ENCODE results near the gene ABCA13. TPM values are rescaled to one million over a fixed set of nuclear protein-coding genes. Genes with fewer than 3 reads are reported as not detected.
A peak's percentile ranks its signal among the peaks of the same experiment; 100 is the strongest.

The ABCA13 gene, protein sequence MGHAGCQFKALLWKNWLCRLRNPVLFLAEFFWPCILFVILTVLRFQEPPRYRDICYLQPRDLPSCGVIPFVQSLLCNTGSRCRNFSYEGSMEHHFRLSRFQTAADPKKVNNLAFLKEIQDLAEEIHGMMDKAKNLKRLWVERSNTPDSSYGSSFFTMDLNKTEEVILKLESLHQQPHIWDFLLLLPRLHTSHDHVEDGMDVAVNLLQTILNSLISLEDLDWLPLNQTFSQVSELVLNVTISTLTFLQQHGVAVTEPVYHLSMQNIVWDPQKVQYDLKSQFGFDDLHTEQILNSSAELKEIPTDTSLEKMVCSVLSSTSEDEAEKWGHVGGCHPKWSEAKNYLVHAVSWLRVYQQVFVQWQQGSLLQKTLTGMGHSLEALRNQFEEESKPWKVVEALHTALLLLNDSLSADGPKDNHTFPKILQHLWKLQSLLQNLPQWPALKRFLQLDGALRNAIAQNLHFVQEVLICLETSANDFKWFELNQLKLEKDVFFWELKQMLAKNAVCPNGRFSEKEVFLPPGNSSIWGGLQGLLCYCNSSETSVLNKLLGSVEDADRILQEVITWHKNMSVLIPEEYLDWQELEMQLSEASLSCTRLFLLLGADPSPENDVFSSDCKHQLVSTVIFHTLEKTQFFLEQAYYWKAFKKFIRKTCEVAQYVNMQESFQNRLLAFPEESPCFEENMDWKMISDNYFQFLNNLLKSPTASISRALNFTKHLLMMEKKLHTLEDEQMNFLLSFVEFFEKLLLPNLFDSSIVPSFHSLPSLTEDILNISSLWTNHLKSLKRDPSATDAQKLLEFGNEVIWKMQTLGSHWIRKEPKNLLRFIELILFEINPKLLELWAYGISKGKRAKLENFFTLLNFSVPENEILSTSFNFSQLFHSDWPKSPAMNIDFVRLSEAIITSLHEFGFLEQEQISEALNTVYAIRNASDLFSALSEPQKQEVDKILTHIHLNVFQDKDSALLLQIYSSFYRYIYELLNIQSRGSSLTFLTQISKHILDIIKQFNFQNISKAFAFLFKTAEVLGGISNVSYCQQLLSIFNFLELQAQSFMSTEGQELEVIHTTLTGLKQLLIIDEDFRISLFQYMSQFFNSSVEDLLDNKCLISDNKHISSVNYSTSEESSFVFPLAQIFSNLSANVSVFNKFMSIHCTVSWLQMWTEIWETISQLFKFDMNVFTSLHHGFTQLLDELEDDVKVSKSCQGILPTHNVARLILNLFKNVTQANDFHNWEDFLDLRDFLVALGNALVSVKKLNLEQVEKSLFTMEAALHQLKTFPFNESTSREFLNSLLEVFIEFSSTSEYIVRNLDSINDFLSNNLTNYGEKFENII (N-terminal part only)
- polyA plus RNA-seq (2013, experiment 1 of 2): 0.01 TPM
- polyA plus RNA-seq (2013, experiment 2 of 2): not detected

DNA sequence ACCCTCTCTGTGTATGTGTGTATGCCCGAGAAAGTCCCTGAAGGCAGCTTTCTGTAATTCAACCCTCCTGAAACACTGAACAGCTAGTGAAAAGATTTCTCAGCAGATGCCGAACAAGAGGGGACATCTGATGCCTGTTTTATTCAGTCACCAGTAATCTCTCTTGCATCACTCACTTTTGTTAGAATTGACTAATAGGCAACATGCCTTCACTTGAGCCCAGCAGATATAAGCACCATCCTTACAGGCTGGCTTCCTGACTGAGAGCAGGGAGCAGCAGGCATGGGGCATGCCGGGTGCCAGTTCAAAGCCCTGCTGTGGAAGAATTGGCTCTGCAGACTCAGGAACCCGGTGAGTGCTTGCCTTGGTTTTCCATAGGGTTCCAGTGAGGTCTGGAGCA lies at the start of gene ABCA13:
Gene ABCA13, plus strand, starts transcription at position 257 of the 400 bp plus-strand sequence. Its CDS starts 26 bp downstream, at position 283.
- Histone ChIP-seq H2AFZ (ENCODE audit: low read depth, low read length) (no peak within 1 kb of the TSS), H4K8ac (ENCODE audit: low read length) (no peak within 1 kb of the TSS), H3K9me3 (ENCODE audit: control insufficient read depth, low read length) (peaks cover 5% of the 10 kb centered on the region), H3K4me3 (ENCODE audit: insufficient read depth in 1 of 2, low read depth in 1 of 2, low read length in 2 of 2) (no peak within 1 kb of the TSS), H3K23ac (ENCODE audit: low read length in 2 of 2) (no peak within 1 kb of the TSS), H3K18ac (ENCODE audit: low read depth in 1 of 2, low read length in 2 of 2) (no peak within 1 kb of the TSS), H2AK5ac (ENCODE audit: low read length, severe bottlenecking) (no peak within 1 kb of the TSS), H3K79me1 (replicated peaks; ENCODE audit: low read length, poor library complexity, severe bottlenecking) (no peaks in the 10 kb centered on the region), H2BK120ac (ENCODE audit: low read depth, low read length) (no peak within 1 kb of the TSS), H3K4me2 (ENCODE audit: low read length, poor library complexity, severe bottlenecking) (no peak within 1 kb of the TSS), H3K27me3 (ENCODE audit: control insufficient read depth in 1 of 2, insufficient read depth in 1 of 2, low read length in 2 of 2) (no peaks in the 10 kb centered on the region), H3K36me3 (ENCODE audit: control insufficient read depth in 1 of 2, insufficient read depth in 2 of 2, low read depth in 1 of 2, low read length in 2 of 2) (no peaks in the 10 kb centered on the region), H3K27ac (ENCODE audit: low read length, poor library complexity, severe bottlenecking) (no peak within 1 kb of the TSS), H2BK15ac (ENCODE audit: low read depth, poor library complexity, severe bottlenecking) (no peak within 1 kb of the TSS), H3K14ac (ENCODE audit: low read length in 2 of 2) (no peak within 1 kb of the TSS), H3K4me1 (ENCODE audit: control insufficient read depth, insufficient read depth, low read depth, low read length) (peaks cover 1% of the 10 kb centered on the region), H2BK5ac (ENCODE audit: low read depth, low read length, poor library complexity, severe bottlenecking) (no peak within 1 kb of the TSS), H2BK12ac (ENCODE audit: low read length in 2 of 2) (no peak within 1 kb of the TSS), H3K4ac (ENCODE audit: low read depth in 1 of 2, low read length in 2 of 2) (no peak within 1 kb of the TSS), H3K9ac (ENCODE audit: low read length) (no peak within 1 kb of the TSS), H4K91ac (ENCODE audit: low read length) (no peak within 1 kb of the TSS)
- DNase-seq: no peak
- 88% methylated on average over 4 of the region's 4 CpGs for WGBS

DNA sequence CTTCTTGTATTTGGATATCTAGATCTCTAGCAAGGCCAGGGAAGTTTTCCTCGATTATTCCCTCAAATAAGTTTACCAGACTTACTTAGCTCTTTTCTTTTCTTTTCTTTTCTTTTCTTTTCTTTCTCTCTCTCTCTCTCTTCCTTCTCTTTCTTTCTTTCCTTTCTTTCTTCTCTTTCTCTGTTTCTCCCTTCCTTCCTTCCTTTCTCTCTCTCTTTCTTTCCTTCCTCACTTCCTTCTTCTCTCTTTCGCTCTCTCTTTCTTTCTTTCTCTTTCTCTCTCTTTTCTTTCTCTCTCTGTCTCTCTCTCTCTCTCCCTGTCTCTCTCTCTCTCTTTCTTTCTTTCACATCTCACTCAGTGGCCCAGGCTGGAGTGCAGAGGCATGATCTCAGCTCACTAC lies 45.2 kb upstream of the ABCA13 start:
- H3K18ac ChIP-seq (ENCODE audit: low read depth in 1 of 2, low read length in 2 of 2): no peak overlapping the region
- no peak overlapping the region for H2BK12ac ChIP-seq (ENCODE audit: low read length in 2 of 2)
- no peak overlapping the region for H3K4ac ChIP-seq (ENCODE audit: low read depth in 1 of 2, low read length in 2 of 2)
- H3K9ac ChIP-seq (ENCODE audit: low read length): no peak overlapping the region
- no peak overlapping the region for H3K27ac ChIP-seq (ENCODE audit: low read length, poor library complexity, severe bottlenecking)
- 86% methylated on average over 2 of the region's 2 CpGs for WGBS
- H2BK5ac ChIP-seq (ENCODE audit: low read depth, low read length, poor library complexity, severe bottlenecking): no peak overlapping the region
- no peak overlapping the region for H2AK5ac ChIP-seq (ENCODE audit: low read length, severe bottlenecking)
- peaks cover 4% of the 10 kb centered on the region for H3K9me3 ChIP-seq (ENCODE audit: control insufficient read depth, low read length)
- no peaks in the 10 kb centered on the region for H3K4me1 ChIP-seq (ENCODE audit: control insufficient read depth, insufficient read depth, low read depth, low read length)
- no peak overlapping the region for H4K91ac ChIP-seq (ENCODE audit: low read length)
- H2AFZ ChIP-seq (ENCODE audit: low read depth, low read length): no peak overlapping the region
- H3K4me3 ChIP-seq (ENCODE audit: insufficient read depth in 1 of 2, low read depth in 1 of 2, low read length in 2 of 2): no peak overlapping the region
- no peaks in the 10 kb centered on the region for H3K79me1 ChIP-seq (replicated peaks; ENCODE audit: low read length, poor library complexity, severe bottlenecking)
- H3K4me2 ChIP-seq (ENCODE audit: low read length, poor library complexity, severe bottlenecking): no peak overlapping the region
- no peak overlapping the region for H3K14ac ChIP-seq (ENCODE audit: low read length in 2 of 2)
- peaks cover 0 to 2% of the 10 kb centered on the region in 2 experiments for H3K27me3 ChIP-seq (ENCODE audit: control insufficient read depth in 1 of 2, insufficient read depth in 1 of 2, low read length in 2 of 2)
- H4K8ac ChIP-seq (ENCODE audit: low read length): no peak overlapping the region
- no peaks in the 10 kb centered on the region for H3K36me3 ChIP-seq (ENCODE audit: control insufficient read depth in 1 of 2, insufficient read depth in 2 of 2, low read depth in 1 of 2, low read length in 2 of 2)
- H2BK15ac ChIP-seq (ENCODE audit: low read depth, poor library complexity, severe bottlenecking): no peak overlapping the region
- no peak overlapping the region for H2BK120ac ChIP-seq (ENCODE audit: low read depth, low read length)
- no peak overlapping the region for H3K23ac ChIP-seq (ENCODE audit: low read length in 2 of 2)
- no peak for DNase-seq

DNA sequence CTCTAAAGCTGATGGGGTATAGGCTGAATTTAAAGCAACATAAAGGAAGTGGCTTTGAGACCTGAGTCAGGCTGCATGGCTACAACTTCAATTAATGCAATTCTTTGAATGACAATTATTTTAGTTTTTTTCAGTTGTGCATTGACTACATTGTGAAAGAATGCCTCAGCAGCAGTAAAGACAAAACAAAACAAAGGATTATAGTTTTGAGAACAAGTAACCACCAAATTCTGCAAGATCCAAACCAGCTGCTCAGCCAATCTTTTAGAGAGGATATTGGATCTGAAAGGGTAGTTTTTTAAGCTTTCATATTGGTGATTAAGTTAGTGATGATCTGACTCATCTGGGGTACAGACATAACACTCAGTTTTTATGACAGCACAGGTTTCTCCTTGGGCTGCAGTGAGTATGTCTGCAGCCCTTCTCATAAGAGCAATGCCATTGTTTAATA lies 40.6 kb upstream of the ABCA13 start:
- H2AFZ ChIP-seq (ENCODE audit: low read depth, low read length): no peak overlapping the region
- H3K4me1 ChIP-seq (ENCODE audit: control insufficient read depth, insufficient read depth, low read depth, low read length): no peaks in the 10 kb centered on the region
- H2BK5ac ChIP-seq (ENCODE audit: low read depth, low read length, poor library complexity, severe bottlenecking): no peak overlapping the region
- no peaks in the 10 kb centered on the region for H3K79me1 ChIP-seq (replicated peaks; ENCODE audit: low read length, poor library complexity, severe bottlenecking)
- H3K14ac ChIP-seq (ENCODE audit: low read length in 2 of 2): no peak overlapping the region
- no peak overlapping the region for H4K91ac ChIP-seq (ENCODE audit: low read length)
- no peaks in the 10 kb centered on the region for H3K9me3 ChIP-seq (ENCODE audit: control insufficient read depth, low read length)
- H3K4ac ChIP-seq (ENCODE audit: low read depth in 1 of 2, low read length in 2 of 2): no peak overlapping the region
- no peak for DNase-seq
- H3K36me3 ChIP-seq (ENCODE audit: control insufficient read depth in 1 of 2, insufficient read depth in 2 of 2, low read depth in 1 of 2, low read length in 2 of 2): no peaks in the 10 kb centered on the region
- no peak overlapping the region for H3K9ac ChIP-seq (ENCODE audit: low read length)
- H2BK12ac ChIP-seq (ENCODE audit: low read length in 2 of 2): no peak overlapping the region
- no peak overlapping the region for H2BK15ac ChIP-seq (ENCODE audit: low read depth, poor library complexity, severe bottlenecking)
- H3K27ac ChIP-seq (ENCODE audit: low read length, poor library complexity, severe bottlenecking): peak overlapping the region; percentile 15
- H3K4me3 ChIP-seq (ENCODE audit: insufficient read depth in 1 of 2, low read depth in 1 of 2, low read length in 2 of 2): no peak overlapping the region
- H2BK120ac ChIP-seq (ENCODE audit: low read depth, low read length): no peak overlapping the region
- H2AK5ac ChIP-seq (ENCODE audit: low read length, severe bottlenecking): no peak overlapping the region
- H4K8ac ChIP-seq (ENCODE audit: low read length): no peak overlapping the region
- no peak overlapping the region for H3K18ac ChIP-seq (ENCODE audit: low read depth in 1 of 2, low read length in 2 of 2)
- H3K27me3 ChIP-seq (ENCODE audit: control insufficient read depth in 1 of 2, insufficient read depth in 1 of 2, low read length in 2 of 2): peaks cover 0 to 2% of the 10 kb centered on the region in 2 experiments
- no peak overlapping the region for H3K4me2 ChIP-seq (ENCODE audit: low read length, poor library complexity, severe bottlenecking)
- no peak overlapping the region for H3K23ac ChIP-seq (ENCODE audit: low read length in 2 of 2)
